ENCODE results near the gene MMP14. TPM values are rescaled to one million over a fixed set of nuclear protein-coding genes. Genes with fewer than 3 reads are reported as not detected.
A peak's percentile ranks its signal among the peaks of the same experiment; 100 is the strongest.
"Not testable (repeated sequence)": the region's sequence is repeated elsewhere in the genome, so short reads cannot be mapped to it uniquely, and the experiment has no call there.

MMP14 gene
- total RNA-seq, 1 experiment from 2014 or later, result 34.8 TPM

DNA sequence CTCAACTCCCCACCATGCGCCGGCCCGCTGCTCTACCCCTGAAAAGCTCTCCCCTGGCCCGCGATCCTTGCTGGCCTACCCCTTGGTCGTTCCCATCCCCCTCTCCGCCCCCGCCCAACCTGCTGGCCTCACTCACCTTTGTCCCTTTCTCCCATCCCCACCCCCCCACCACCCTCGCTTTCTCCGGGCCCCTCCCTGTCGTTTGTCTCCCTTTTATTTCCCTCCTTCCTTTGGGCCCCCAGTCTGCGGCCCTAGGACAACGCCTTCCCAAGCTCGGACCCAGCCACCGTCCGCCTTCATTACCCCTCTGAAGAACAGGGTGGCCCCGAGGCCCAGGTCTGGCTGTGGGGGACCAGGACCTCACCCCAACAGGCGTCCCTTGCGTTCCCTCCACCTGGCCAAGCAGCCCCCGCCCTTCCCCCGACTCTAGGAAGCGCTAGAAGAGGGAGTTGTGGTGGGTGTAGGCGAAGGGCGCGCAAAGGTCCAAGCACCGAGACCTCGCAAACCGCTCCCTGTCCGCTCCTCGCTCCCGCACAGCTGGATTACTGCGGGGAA, 14.3 kb upstream of the MMP14 start:
- Histone ChIP-seq H4K20me1 (ENCODE audit: insufficient read depth) (no peaks in the 10 kb centered on the region), H3K36me3 (ENCODE audit: low read depth) (no peaks in the 10 kb centered on the region), H3K4me2 (no peak overlapping the region), H3K9me2 (ENCODE audit: insufficient read depth) (no peaks in the 10 kb centered on the region), H3K4me3 (no peak overlapping the region), H3K9me3 (ENCODE audit: insufficient read depth, low read depth) (no peaks in the 10 kb centered on the region), H2AFZ (no peak overlapping the region), H3K27me3 (ENCODE audit: insufficient read depth, low read depth) (no peaks in the 10 kb centered on the region), H3K27ac (no peak overlapping the region), H3K4me1 (replicated peaks; ENCODE audit: insufficient read depth) (peaks cover 38% of the 10 kb centered on the region), H3F3A (ENCODE audit: insufficient read depth, low read depth) (peaks cover 20% of the 10 kb centered on the region; the same call in 1 of the 2 replicates), H3K79me2 (ENCODE audit: low read depth) (no peaks in the 10 kb centered on the region)
- intact Hi-C loops (cut with micrococcal nuclease; ENCODE audit: unreplicated experiment), result loop anchor here (2.0 kb wide), 1 partner anchor 31 kb away; no protein-coding TSS in a partner anchor
- no peak for TF ChIP-seq EZH2 (IDR thresholded peaks at IDR 0.05; ENCODE audit: low read depth)
- TF ChIP-seq, protein P1, sequence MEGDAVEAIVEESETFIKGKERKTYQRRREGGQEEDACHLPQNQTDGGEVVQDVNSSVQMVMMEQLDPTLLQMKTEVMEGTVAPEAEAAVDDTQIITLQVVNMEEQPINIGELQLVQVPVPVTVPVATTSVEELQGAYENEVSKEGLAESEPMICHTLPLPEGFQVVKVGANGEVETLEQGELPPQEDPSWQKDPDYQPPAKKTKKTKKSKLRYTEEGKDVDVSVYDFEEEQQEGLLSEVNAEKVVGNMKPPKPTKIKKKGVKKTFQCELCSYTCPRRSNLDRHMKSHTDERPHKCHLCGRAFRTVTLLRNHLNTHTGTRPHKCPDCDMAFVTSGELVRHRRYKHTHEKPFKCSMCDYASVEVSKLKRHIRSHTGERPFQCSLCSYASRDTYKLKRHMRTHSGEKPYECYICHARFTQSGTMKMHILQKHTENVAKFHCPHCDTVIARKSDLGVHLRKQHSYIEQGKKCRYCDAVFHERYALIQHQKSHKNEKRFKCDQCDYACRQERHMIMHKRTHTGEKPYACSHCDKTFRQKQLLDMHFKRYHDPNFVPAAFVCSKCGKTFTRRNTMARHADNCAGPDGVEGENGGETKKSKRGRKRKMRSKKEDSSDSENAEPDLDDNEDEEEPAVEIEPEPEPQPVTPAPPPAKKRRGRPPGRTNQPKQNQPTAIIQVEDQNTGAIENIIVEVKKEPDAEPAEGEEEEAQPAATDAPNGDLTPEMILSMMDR (conservative IDR thresholded peaks at IDR 0.05), result no peak
- BruUV-seq (replicated peaks), result no TSS peak
- ChIA-PET CTCF (interaction anchor here (0.7 to 1.5 kb wide), 3 partner anchors 29 to 135 kb away, joined by 5 to 9 read pairs (median 7); no protein-coding TSS in a partner anchor), POLR2A (ENCODE audit: unreplicated experiment) (no interaction called here)
- no peak for DNase-seq

DNA sequence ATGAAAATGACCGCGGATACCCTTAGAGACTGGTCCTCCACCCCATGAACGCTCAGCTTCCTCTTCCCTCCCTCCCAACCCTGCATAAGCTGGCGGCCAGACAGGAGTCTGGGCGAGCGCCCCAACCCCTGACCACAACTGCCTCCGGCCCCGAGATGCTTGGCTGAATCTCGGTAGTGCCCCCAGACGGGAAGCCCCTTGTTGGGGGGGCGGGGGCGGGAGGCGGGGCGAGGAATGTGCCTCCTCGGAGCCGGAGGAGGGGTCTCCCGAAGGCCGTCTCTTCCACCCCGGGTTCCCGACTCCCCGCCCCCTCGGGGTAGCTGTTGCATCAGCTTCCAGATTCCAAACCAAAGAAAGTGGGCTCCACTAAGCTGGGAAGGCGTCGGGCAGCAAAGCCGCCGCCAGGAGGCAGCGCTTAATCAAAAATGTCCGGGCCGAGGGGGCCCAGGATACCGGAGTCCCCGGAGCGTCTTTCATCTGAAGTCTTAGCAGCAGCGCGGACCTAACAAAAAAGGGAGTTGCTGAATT, 13.8 kb upstream of the MMP14 start:
- Histone ChIP-seq H3F3A (ENCODE audit: insufficient read depth, low read depth) (peaks cover 20% of the 10 kb centered on the region; the same call in 1 of the 2 replicates), H3K27me3 (ENCODE audit: insufficient read depth, low read depth) (no peaks in the 10 kb centered on the region), H3K27ac (no peak overlapping the region), H3K4me2 (no peak overlapping the region), H3K36me3 (ENCODE audit: low read depth) (no peaks in the 10 kb centered on the region), H2AFZ (no peak overlapping the region), H3K4me3 (no peak overlapping the region), H3K9me3 (ENCODE audit: insufficient read depth, low read depth) (no peaks in the 10 kb centered on the region), H3K79me2 (ENCODE audit: low read depth) (no peaks in the 10 kb centered on the region), H3K9me2 (ENCODE audit: insufficient read depth) (no peaks in the 10 kb centered on the region), H3K4me1 (replicated peaks; ENCODE audit: insufficient read depth) (peaks cover 38% of the 10 kb centered on the region), H4K20me1 (ENCODE audit: insufficient read depth) (no peaks in the 10 kb centered on the region)
- no TSS peak for BruUV-seq (replicated peaks)
- peak in 1 of 2 experiments; percentile 44 for DNase-seq
- intact Hi-C loops (cut with micrococcal nuclease; ENCODE audit: unreplicated experiment), result loop anchor here (2.0 kb wide), 1 partner anchor 30 kb away; no protein-coding TSS in a partner anchor
- no peak for TF ChIP-seq EZH2 (IDR thresholded peaks at IDR 0.05; ENCODE audit: low read depth)
- TF ChIP-seq, protein P1 (conservative IDR thresholded peaks at IDR 0.05), result no peak
- ChIA-PET POLR2A (ENCODE audit: unreplicated experiment) (interaction anchor here (0.7 kb wide), 2 partner anchors 69 to 1413 kb away, joined by 4 to 11 read pairs; no protein-coding TSS in a partner anchor), CTCF (interaction anchor here (0.6 to 1.5 kb wide), 6 partner anchors 9 to 135 kb away, joined by 5 to 13 read pairs (median 7); no protein-coding TSS in a partner anchor)

- Histone ChIP-seq H3F3A (ENCODE audit: insufficient read depth, low read depth) (peaks cover 12% of the 10 kb centered on the region; the same call in 1 of the 2 replicates), H3K9me3 (ENCODE audit: insufficient read depth, low read depth) (no peaks in the 10 kb centered on the region), H3K4me1 (replicated peaks; ENCODE audit: insufficient read depth) (peaks cover 29% of the 10 kb centered on the region), H3K9me2 (ENCODE audit: insufficient read depth) (no peaks in the 10 kb centered on the region), H4K20me1 (ENCODE audit: insufficient read depth) (no peaks in the 10 kb centered on the region), H3K27me3 (ENCODE audit: insufficient read depth, low read depth) (no peaks in the 10 kb centered on the region), H3K36me3 (ENCODE audit: low read depth) (no peaks in the 10 kb centered on the region), H3K27ac (peak overlapping the region; percentile 55), H2AFZ (no peak overlapping the region), H3K79me2 (ENCODE audit: low read depth) (0 out of 2 replicates have a peak, but pooled peaks cover under 1% of the 10 kb centered on the region), H3K4me2 (peak overlapping the region; percentile 44; the same call in 1 of the 2 replicates), H3K4me3 (no peak overlapping the region)
- intact Hi-C loops (cut with micrococcal nuclease; ENCODE audit: unreplicated experiment), result no loop called here
- ChIA-PET POLR2A (ENCODE audit: unreplicated experiment) (interaction anchor here (0.6 to 0.7 kb wide), 3 partner anchors 18 to 173 kb away, joined by 3 to 11 read pairs (median 4); no protein-coding TSS in a partner anchor), CTCF (interaction anchor here (0.5 to 0.7 kb wide), 3 partner anchors 29 to 166 kb away, joined by 3 to 14 read pairs (median 3); no protein-coding TSS in a partner anchor)
- peak; percentile 53 to 72 for DNase-seq
- no peak for TF ChIP-seq EZH2 (IDR thresholded peaks at IDR 0.05; ENCODE audit: low read depth)
- BruUV-seq (replicated peaks), result TSS peak; percentile 85
These were observed 11.6 kb upstream of the MMP14 start for GRCh38 chr14:22824711-22825359.

DNA sequence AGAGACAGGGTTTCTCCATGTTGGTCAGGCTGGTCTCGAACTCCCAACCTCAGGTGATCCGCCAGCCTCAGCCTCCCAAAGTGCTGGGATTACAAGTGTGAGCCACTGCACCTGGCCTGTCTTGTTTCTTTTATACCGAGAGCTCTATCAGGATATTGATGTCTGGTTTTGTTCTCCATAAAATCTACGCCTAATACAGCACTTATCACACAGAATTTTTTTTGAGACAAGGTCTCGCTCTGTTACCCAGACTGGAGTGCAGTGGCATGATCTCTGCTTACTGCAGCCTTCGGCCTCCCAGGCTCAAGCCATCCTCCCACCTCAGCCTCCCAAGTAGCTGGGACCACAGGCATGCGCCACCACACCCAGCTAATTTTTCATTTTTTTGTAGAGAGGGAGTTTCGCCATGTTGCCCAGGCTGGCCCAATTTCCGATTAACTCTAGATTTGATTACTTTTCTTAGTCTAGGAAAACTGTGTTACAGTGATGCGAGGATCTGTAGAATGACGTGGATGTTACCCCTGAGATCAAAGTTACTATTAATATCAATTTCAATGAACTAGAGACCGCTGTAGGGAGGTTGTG, 7.2 kb upstream of the MMP14 start:
- Histone ChIP-seq H3K79me2 (ENCODE audit: low read depth) (peaks cover 11% of the 10 kb centered on the region; the same call in 1 of the 2 replicates), H3K4me1 (replicated peaks; ENCODE audit: insufficient read depth) (peaks cover 13% of the 10 kb centered on the region), H3K4me2 (peak overlapping the region; percentile 70), H2AFZ (peak overlapping the region; percentile 82), H3K27ac (peak overlapping the region; percentile 65), H3K4me3 (peak overlapping the region; percentile 75)
- H4K20me1 ChIP-seq (ENCODE audit: insufficient read depth); H3K36me3 ChIP-seq (ENCODE audit: low read depth); intact Hi-C loops (cut with micrococcal nuclease; ENCODE audit: unreplicated experiment); H3K27me3 ChIP-seq (ENCODE audit: insufficient read depth, low read depth); H3F3A ChIP-seq (ENCODE audit: insufficient read depth, low read depth); DNase-seq; POLR2A ChIA-PET (ENCODE audit: unreplicated experiment); H3K9me2 ChIP-seq (ENCODE audit: insufficient read depth); H3K9me3 ChIP-seq (ENCODE audit: insufficient read depth, low read depth); BruUV-seq (replicated peaks): not testable (repeated sequence)
- CTCF ChIA-PET, result interaction anchor here (0.6 kb wide), 1 partner anchor 10 kb away, joined by 8 read pairs; no protein-coding TSS in a partner anchor

Measured in PC-9 (cell line).